B cell (primary cell): ENCODE data around the gene SNX17. TPM values are rescaled to one million over a fixed set of nuclear protein-coding genes. Genes with fewer than 3 reads are reported as not detected.

Experiments used
- ATAC-seq: fragments of 200-7000 bp; cut with Tn5 transposase; one replicate; pipeline ENCODE4 v1.10.0; 2021; ENCODE audit warnings: low read depth, mild to moderate bottlenecking, moderate number of reproducible peaks, moderate library complexity
- CTCF ChIA-PET: fragments of 350-600 bp; sonication (Branson Sonifier 250); formaldehyde crosslinking; loops from one replicate; lab custom pipeline; 2021; ENCODE audit warnings: antibody characterized with exemption, inconsistent platforms; lab: Charles Lee
- POLR2A ChIA-PET: fragments of 350-600 bp; sonication (Branson Sonifier 250); formaldehyde crosslinking; loops from one replicate; lab custom pipeline; 2021; ENCODE audit warnings: antibody characterized with exemption; lab: Charles Lee
- DNase-seq: peaks from one replicate; pipeline ENCODE4 v3.0.0; 2013
- H2AFZ ChIP-seq: 2 replicates; pipeline ENCODE4 v1.6.1; 2012; ENCODE audit warnings: mild to moderate bottlenecking, low read depth, low read length; ENCODE audit not compliant: insufficient read depth, poor library complexity, severe bottlenecking
- H3K27ac ChIP-seq, 2 donors: 1 replicate in 1 of 2; 2 replicates in 1 of 2; pipeline ENCODE4 v1.5.1; 2012 to 2013; ENCODE audit warnings: low read length in 2 of 2, mild to moderate bottlenecking in 2 of 2, moderate library complexity in 1 of 2
- H3K27me3 ChIP-seq, 4 experiments: fragments of 200-600 bp in 1 of 4; sonication (generic) in 1 of 4; replicated peaks in 1 of 4; 1 replicate in 2 of 4; 2 replicates in 2 of 4; pipeline versions ENCODE4 v1.6.1 to v1.7.0; 2013 to 2016; ENCODE audit warnings: low read length in 3 of 4, mild to moderate bottlenecking in 2 of 4, mixed read lengths in 1 of 4, moderate library complexity in 1 of 4; ENCODE audit not compliant: insufficient read depth in 4 of 4, control insufficient read depth in 3 of 4; ENCODE audit errors: control extremely low read depth in 1 of 4
- H3K36me3 ChIP-seq, 2 experiments: replicated peaks in 1 of 2; 1 replicate in 1 of 2; 2 replicates in 1 of 2; pipeline versions ENCODE4 v1.6.1 to v1.7.1; 2013; ENCODE audit warnings: low read length in 1 of 2; ENCODE audit not compliant: insufficient read depth in 2 of 2, control insufficient read depth in 1 of 2; ENCODE audit errors: control extremely low read depth in 1 of 2, extremely low read depth in 1 of 2
- H3K4me1 ChIP-seq, 2 donors: fragments of 200-600 bp in 1 of 2; sonication (generic) in 1 of 2; 1 replicate in 1 of 2; 2 replicates in 1 of 2; pipeline versions ENCODE4 v1.5.1 to v1.6.1; 2013 to 2017; ENCODE audit warnings: low read length in 2 of 2; ENCODE audit not compliant: control insufficient read depth in 2 of 2, insufficient read depth in 2 of 2
- H3K4me2 ChIP-seq: replicated peaks from 2 replicates; pipeline ENCODE3; 2012; ENCODE audit warnings: mild to moderate bottlenecking, low read depth, low read length; ENCODE audit not compliant: poor library complexity, severe bottlenecking
- H3K4me3 ChIP-seq, 5 experiments: fragments of 200-600 bp in 1 of 5; sonication (generic) in 1 of 5; 1 replicate in 3 of 5; 2 replicates in 2 of 5; pipeline versions ENCODE4 v1.5.1 to v1.7.0; 2011 to 2016; ENCODE audit warnings: low read length in 4 of 5, mild to moderate bottlenecking in 4 of 5, low read depth in 2 of 5, control low read depth in 1 of 5, moderate library complexity in 1 of 5; ENCODE audit not compliant: insufficient read depth in 1 of 5; ENCODE audit errors: control extremely low read depth in 1 of 5, extremely low read depth in 1 of 5
- H3K79me2 ChIP-seq: fragments of 200-600 bp; sonication (generic); one replicate; pipeline ENCODE4 v1.6.0; 2016; ENCODE audit warnings: low read length; ENCODE audit not compliant: control insufficient read depth, insufficient read depth
- H3K9ac ChIP-seq: fragments of 200-600 bp; sonication (generic); 2 replicates; pipeline ENCODE4 v1.6.1; 2017; ENCODE audit warnings: mild to moderate bottlenecking, low read length, moderate library complexity
- H3K9me3 ChIP-seq, 3 donors: one replicate each; pipeline versions ENCODE4 v1.6.1 to v1.7.1; 2013; ENCODE audit warnings: low read length in 2 of 3; ENCODE audit not compliant: control insufficient read depth in 2 of 3, insufficient read depth in 1 of 3; ENCODE audit errors: control extremely low read depth in 1 of 3
- H4K20me1 ChIP-seq: 2 replicates; pipeline ENCODE4 v1.6.0; 2012; ENCODE audit warnings: mild to moderate bottlenecking, low read length; ENCODE audit not compliant: insufficient read depth, control insufficient read depth, poor library complexity, severe bottlenecking
- H3K27ac Mint-ChIP-seq: one replicate; pipeline ENCODE4 v1.8.0; 2021; ENCODE audit warnings: mixed read lengths
- H3K27me3 Mint-ChIP-seq: one replicate; pipeline ENCODE4 v1.8.0; 2021; ENCODE audit warnings: mixed read lengths
- H3K4me1 Mint-ChIP-seq: one replicate; pipeline ENCODE4 v1.8.0; 2021; ENCODE audit warnings: mixed read lengths
- H3K4me3 Mint-ChIP-seq: one replicate; pipeline ENCODE4 v1.8.0; 2021; ENCODE audit warnings: mixed read lengths
- H3K9me3 Mint-ChIP-seq: one replicate; pipeline ENCODE4 v1.8.0; 2022; ENCODE audit warnings: mixed read lengths; ENCODE audit not compliant: insufficient read depth
- EZH2 ChIP-seq: IDR thresholded peaks from 2 replicates; pipeline ENCODE4 v1.6.1; 2012; ENCODE audit warnings: borderline replicate concordance, low read depth, mild to moderate bottlenecking, moderate library complexity, low read length; ENCODE audit not compliant: insufficient read depth, poor library complexity, severe bottlenecking
- WGBS: methylation state at CpG from one replicate; pipeline ENCODE4 v1.1.5; 2013; ENCODE audit warnings: missing lambda C conversion rate; ENCODE audit not compliant: insufficient coverage; 5-methylcytosine and 5-hydroxymethylcytosine counted together
- intact Hi-C: fragments of 100-400 bp; cut with micrococcal nuclease; formaldehyde crosslinking; loops from one replicate; pipeline ENCODE4 v1.10.0; 2022
- polyA plus RNA-seq: library from polyadenylated mRNA; depleted of rRNA; stranded (reverse); fragments of >200 nt; gene quantifications from 2 replicates; pipeline ENCODE4 v1.2.3, GENCODE V29; 2012
- total RNA-seq, 2 donors: library from RNA; stranded (reverse); fragments of 120-200 nt in 1 of 2; gene quantifications; 1 replicate in 1 of 2; 2 replicates in 1 of 2; pipeline versions ENCODE4 v1.2.3 to v1.2.4, GENCODE V29; 2013 to 2022
- TF ChIP-seq, protein P1 (sequence below): fragments of 200-600 bp; IDR thresholded peaks from one replicate; pipeline ENCODE4 v1.8.0; 2022; ENCODE audit warnings: antibody characterized with exemption, mild to moderate bottlenecking

The SNX17 gene
- total and polyA plus RNA-seq, 2 donors (not counting 1 experiment from before 2014, with no cell fraction given), result 103 to 158 TPM

DNA sequence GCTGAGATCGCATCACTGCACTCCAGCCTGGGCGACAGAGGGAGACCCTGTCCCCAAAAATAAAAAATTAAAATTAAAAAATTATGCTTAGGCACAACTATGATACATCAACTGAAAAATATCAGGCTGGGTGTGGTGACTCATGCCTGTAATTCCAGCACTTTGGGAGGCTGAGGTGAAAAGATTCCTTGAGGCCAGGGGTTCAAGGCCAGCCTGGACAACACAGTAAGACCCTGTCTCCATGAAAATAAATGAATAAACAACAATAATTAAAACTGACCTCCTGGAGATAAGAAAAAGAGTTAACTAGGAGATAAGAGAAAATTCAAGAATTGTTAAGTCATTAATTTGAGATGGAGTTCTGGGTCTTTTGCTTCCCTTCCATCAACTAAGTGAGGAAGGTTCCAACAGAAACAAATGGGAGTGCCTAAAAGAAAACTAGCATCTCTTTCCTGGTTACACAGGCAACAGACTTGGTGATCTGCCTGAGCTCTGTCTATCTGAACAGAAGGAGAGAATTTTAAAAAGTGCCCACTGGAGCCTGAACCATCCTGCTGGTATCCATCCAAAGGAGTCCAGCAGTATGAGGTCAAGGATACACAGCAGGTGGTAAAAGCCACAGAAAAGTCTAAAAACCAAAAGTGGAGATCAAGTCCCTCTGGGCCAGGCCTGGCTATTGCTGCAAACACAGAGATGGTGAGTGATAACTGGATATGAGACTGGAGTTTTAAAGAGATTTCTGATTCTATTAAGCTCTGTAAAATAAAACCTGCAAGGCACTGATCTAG, 30.1 kb downstream of the SNX17 start:
- no peak overlapping the region for H3K27ac ChIP-seq
- H3K4me2 ChIP-seq, result no peak overlapping the region
- H3K4me3 ChIP-seq, result no peak overlapping the region
- no peaks in the 10 kb centered on the region for H3K27me3 Mint-ChIP-seq
- peaks cover 42% of the 10 kb centered on the region for H4K20me1 ChIP-seq
- H3K36me3 ChIP-seq, result peaks cover 2 to 7% of the 10 kb centered on the region in 2 experiments
- no peak for DNase-seq
- H3K9me3 ChIP-seq, result no peaks in the 10 kb centered on the region
- no peak overlapping the region for H3K9ac ChIP-seq
- POLR2A ChIA-PET, result no interaction called here
- intact Hi-C loops, result loop anchor here (10.0 kb wide), 1 partner anchor 186 kb away; the partner anchor contains the start of genes ATRAID, CAD and SLC5A6
- peaks cover 18% of the 10 kb centered on the region for H3K4me1 Mint-ChIP-seq
- no peaks in the 10 kb centered on the region for H3K27me3 ChIP-seq
- no CpG with 5 or more reads among the region's 2 CpGs for WGBS
- no peaks in the 10 kb centered on the region for H3K9me3 Mint-ChIP-seq
- peaks cover 0 to 2% of the 10 kb centered on the region in 2 donors for H3K4me1 ChIP-seq
- peaks cover 98% of the 10 kb centered on the region for H3K79me2 ChIP-seq
- no peak overlapping the region for H2AFZ ChIP-seq
- no peak overlapping the region for H3K27ac Mint-ChIP-seq
- no peak overlapping the region for H3K4me3 Mint-ChIP-seq
- CTCF ChIA-PET, result no interaction called here
- ATAC-seq, result no peak
- TF ChIP-seq, protein P1, sequence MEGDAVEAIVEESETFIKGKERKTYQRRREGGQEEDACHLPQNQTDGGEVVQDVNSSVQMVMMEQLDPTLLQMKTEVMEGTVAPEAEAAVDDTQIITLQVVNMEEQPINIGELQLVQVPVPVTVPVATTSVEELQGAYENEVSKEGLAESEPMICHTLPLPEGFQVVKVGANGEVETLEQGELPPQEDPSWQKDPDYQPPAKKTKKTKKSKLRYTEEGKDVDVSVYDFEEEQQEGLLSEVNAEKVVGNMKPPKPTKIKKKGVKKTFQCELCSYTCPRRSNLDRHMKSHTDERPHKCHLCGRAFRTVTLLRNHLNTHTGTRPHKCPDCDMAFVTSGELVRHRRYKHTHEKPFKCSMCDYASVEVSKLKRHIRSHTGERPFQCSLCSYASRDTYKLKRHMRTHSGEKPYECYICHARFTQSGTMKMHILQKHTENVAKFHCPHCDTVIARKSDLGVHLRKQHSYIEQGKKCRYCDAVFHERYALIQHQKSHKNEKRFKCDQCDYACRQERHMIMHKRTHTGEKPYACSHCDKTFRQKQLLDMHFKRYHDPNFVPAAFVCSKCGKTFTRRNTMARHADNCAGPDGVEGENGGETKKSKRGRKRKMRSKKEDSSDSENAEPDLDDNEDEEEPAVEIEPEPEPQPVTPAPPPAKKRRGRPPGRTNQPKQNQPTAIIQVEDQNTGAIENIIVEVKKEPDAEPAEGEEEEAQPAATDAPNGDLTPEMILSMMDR, result no peak
- TF ChIP-seq EZH2, result no peak
